Measurements from ENCODE around the gene SLC16A1.

- TF ChIP-seq POLR2AphosphoS5 (IDR thresholded peaks at IDR 0.05; ENCODE audit: borderline replicate concordance, low read depth, low read length) (peak; percentile 61), FOXP2 (optimal IDR thresholded peaks at IDR 0.05; ENCODE audit: control extremely low read depth, extremely low read length, insufficient read depth) (no peak), EZH2 (IDR thresholded peaks at IDR 0.05) (no peak)
Observed at GRCh38 chr1:112957133-112957812, 1.3 kb upstream of the SLC16A1 start.
